Stimulated activated CD4-positive, alpha-beta T cell treated with anti-CD3 and anti-CD28 coated beads, Interleukin-4, amount 100 ng/mL, for 48 hours (primary cell): ENCODE measurements around the gene TRAF1.

Experiments
- DNase-seq, 2 donors: peaks; one replicate each; pipeline ENCODE4 v3.0.0-alpha.2; 2020; ENCODE audit warnings: low read depth in 2 of 2

TRAF1 gene

GRCh38 chr9:120910643-120911042, 16.0 kb downstream of the TRAF1 start:
- DNase-seq = no peak

- no peak for DNase-seq
These were observed 16.7 kb downstream of the TRAF1 start for GRCh38 chr9:120909904-120910303.

- no peak for DNase-seq
These were observed 21.1 kb downstream of the TRAF1 start for GRCh38 chr9:120905315-120906164.

GRCh38 chr9:120904978-120905301, 21.7 kb downstream of the TRAF1 start:
- DNase-seq = no peak

GRCh38 chr9:120904061-120904977, 22.3 kb downstream of the TRAF1 start:
- DNase-seq = no peak

- DNase-seq = no peak
These were observed 23.7 kb downstream of the TRAF1 start for GRCh38 chr9:120902569-120903535.

GRCh38 chr9:120901755-120902568, 24.6 kb downstream of the TRAF1 start:
- no peak for DNase-seq

GRCh38 chr9:120900824-120901223, 25.8 kb downstream of the TRAF1 start:
- no peak for DNase-seq

- DNase-seq = no peak
These were observed 27.0 kb downstream of the TRAF1 start for GRCh38 chr9:120899490-120900068.

GRCh38 chr9:120898396-120898795, 28.2 kb downstream of the TRAF1 start:
- no peak for DNase-seq

GRCh38 chr9:120895951-120896350, 30.6 kb downstream of the TRAF1 start:
- DNase-seq = no peak

- no peak for DNase-seq
These were observed 32.1 kb downstream of the TRAF1 start for GRCh38 chr9:120894321-120895148.

GRCh38 chr9:120893611-120894307, 32.8 kb downstream of the TRAF1 start:
- no peak for DNase-seq

- DNase-seq = no peak
These were observed 33.6 kb downstream of the TRAF1 start for GRCh38 chr9:120892748-120893610.

GRCh38 chr9:120891884-120892747, 34.5 kb downstream of the TRAF1 start:
- DNase-seq = no peak

GRCh38 chr9:120891245-120891883, 35.2 kb downstream of the TRAF1 start:
- peak in 1 of 2 donors; percentile 60 for DNase-seq
